ENCODE results near the gene C20orf144.
"Not testable (repeated sequence)": the region's sequence is repeated elsewhere in the genome, so short reads cannot be mapped to it uniquely, and the experiment has no call there.

C20orf144 gene

GRCh38 chr20:33694639-33695012 lies 32.5 kb downstream of the C20orf144 start:
- H3K27me3 ChIP-seq (replicated peaks in 2 of 5; ENCODE audit: control insufficient read depth in 4 of 5, insufficient read depth in 5 of 5, low read length in 4 of 5) = no peaks in the 10 kb centered on the region
- 98% methylated on average over 4 of the region's 6 CpGs for WGBS (ENCODE audit: insufficient coverage)
- DNase-seq = no peak
- CTCF ChIA-PET = no interaction called here
- peaks cover 0 to 7% (median 6%) of the 10 kb centered on the region in 4 experiments for H3K4me1 ChIP-seq (ENCODE audit: control extremely low read depth in 1 of 4, control insufficient read depth in 4 of 4, insufficient read depth in 4 of 4, low read length in 3 of 4)
- POLR2A ChIA-PET = interaction anchor here (0.7 kb wide), 1 partner anchor 442 kb away, joined by 4 read pairs; no protein-coding TSS in a partner anchor
- H3K9me3 ChIP-seq (ENCODE audit: control extremely low read depth in 1 of 5, control insufficient read depth in 4 of 5, insufficient read depth in 2 of 5, low read depth in 1 of 5, low read length in 4 of 5) = no peaks in the 10 kb centered on the region
- H3K36me3 ChIP-seq (ENCODE audit: control insufficient read depth in 4 of 4, insufficient read depth in 4 of 4, low read length in 3 of 4) = no peaks in the 10 kb centered on the region
- H3K27ac ChIP-seq (ENCODE audit: insufficient read depth in 1 of 2, low read depth in 1 of 2, low read length in 2 of 2, poor library complexity in 1 of 2, severe bottlenecking in 2 of 2) = no peak overlapping the region
- no peak overlapping the region for H3K4me3 ChIP-seq (ENCODE audit: control insufficient read depth in 1 of 7, extremely low read depth in 1 of 7, insufficient read depth in 4 of 7, low read depth in 2 of 7, low read length in 6 of 7)

- ChIA-PET POLR2A (no interaction called here), CTCF (no interaction called here)
- Histone ChIP-seq H3K27ac (ENCODE audit: insufficient read depth in 1 of 2, low read depth in 1 of 2, low read length in 2 of 2, poor library complexity in 1 of 2, severe bottlenecking in 2 of 2) (no peak overlapping the region), H3K4me1 (ENCODE audit: control extremely low read depth in 1 of 4, control insufficient read depth in 4 of 4, insufficient read depth in 4 of 4, low read length in 3 of 4) (no peaks in the 10 kb centered on the region), H3K27me3 (replicated peaks in 2 of 5; ENCODE audit: control insufficient read depth in 4 of 5, insufficient read depth in 5 of 5, low read length in 4 of 5) (no peaks in the 10 kb centered on the region), H3K9me3 (ENCODE audit: control extremely low read depth in 1 of 5, control insufficient read depth in 4 of 5, insufficient read depth in 2 of 5, low read depth in 1 of 5, low read length in 4 of 5) (no peaks in the 10 kb centered on the region), H3K36me3 (ENCODE audit: control insufficient read depth in 4 of 4, insufficient read depth in 4 of 4, low read length in 3 of 4) (no peaks in the 10 kb centered on the region), H3K4me3 (ENCODE audit: control insufficient read depth in 1 of 7, extremely low read depth in 1 of 7, insufficient read depth in 4 of 7, low read depth in 2 of 7, low read length in 6 of 7) (no peak overlapping the region)
- no peak for DNase-seq
- WGBS (ENCODE audit: insufficient coverage) = 100% methylated on average over 2 of the region's 4 CpGs
Observed at GRCh38 chr20:33696448-33696847, 34.3 kb downstream of the C20orf144 start.

GRCh38 chr20:33697129-33697528 lies 35.0 kb downstream of the C20orf144 start:
- no peak overlapping the region for H3K4me3 ChIP-seq (ENCODE audit: control insufficient read depth in 1 of 7, extremely low read depth in 1 of 7, insufficient read depth in 4 of 7, low read depth in 2 of 7, low read length in 6 of 7)
- DNase-seq = no peak
- no peaks in the 10 kb centered on the region for H3K4me1 ChIP-seq (ENCODE audit: control extremely low read depth in 1 of 4, control insufficient read depth in 4 of 4, insufficient read depth in 4 of 4, low read length in 3 of 4)
- no peaks in the 10 kb centered on the region for H3K9me3 ChIP-seq (ENCODE audit: control extremely low read depth in 1 of 5, control insufficient read depth in 4 of 5, insufficient read depth in 2 of 5, low read depth in 1 of 5, low read length in 4 of 5)
- H3K27me3 ChIP-seq (replicated peaks in 2 of 5; ENCODE audit: control insufficient read depth in 4 of 5, insufficient read depth in 5 of 5, low read length in 4 of 5) = no peaks in the 10 kb centered on the region
- ChIA-PET POLR2A (interaction anchor here (0.7 kb wide), 1 partner anchor 10 kb away, joined by 3 read pairs; no protein-coding TSS in a partner anchor), CTCF (no interaction called here)
- no peaks in the 10 kb centered on the region for H3K36me3 ChIP-seq (ENCODE audit: control insufficient read depth in 4 of 4, insufficient read depth in 4 of 4, low read length in 3 of 4)
- 93% methylated on average over 7 of the region's 8 CpGs for WGBS (ENCODE audit: insufficient coverage)
- H3K27ac ChIP-seq (ENCODE audit: insufficient read depth in 1 of 2, low read depth in 1 of 2, low read length in 2 of 2, poor library complexity in 1 of 2, severe bottlenecking in 2 of 2) = no peak overlapping the region

GRCh38 chr20:33698966-33699365 lies 36.8 kb downstream of the C20orf144 start:
- CTCF ChIA-PET; DNase-seq; H3K4me3 ChIP-seq (ENCODE audit: control insufficient read depth in 1 of 7, extremely low read depth in 1 of 7, insufficient read depth in 4 of 7, low read depth in 2 of 7, low read length in 6 of 7); H3K9me3 ChIP-seq (ENCODE audit: control extremely low read depth in 1 of 5, control insufficient read depth in 4 of 5, insufficient read depth in 2 of 5, low read depth in 1 of 5, low read length in 4 of 5); H3K27me3 ChIP-seq (replicated peaks in 2 of 5; ENCODE audit: control insufficient read depth in 4 of 5, insufficient read depth in 5 of 5, low read length in 4 of 5); H3K4me1 ChIP-seq (ENCODE audit: control extremely low read depth in 1 of 4, control insufficient read depth in 4 of 4, insufficient read depth in 4 of 4, low read length in 3 of 4); H3K27ac ChIP-seq (ENCODE audit: insufficient read depth in 1 of 2, low read depth in 1 of 2, low read length in 2 of 2, poor library complexity in 1 of 2, severe bottlenecking in 2 of 2); POLR2A ChIA-PET; H3K36me3 ChIP-seq (ENCODE audit: control insufficient read depth in 4 of 4, insufficient read depth in 4 of 4, low read length in 3 of 4): not testable (repeated sequence)
- 95% methylated on average over 6 of the region's 27 CpGs for WGBS (ENCODE audit: insufficient coverage)

- CTCF ChIA-PET; H3K4me3 ChIP-seq (ENCODE audit: control insufficient read depth in 1 of 7, extremely low read depth in 1 of 7, insufficient read depth in 4 of 7, low read depth in 2 of 7, low read length in 6 of 7); H3K9me3 ChIP-seq (ENCODE audit: control extremely low read depth in 1 of 5, control insufficient read depth in 4 of 5, insufficient read depth in 2 of 5, low read depth in 1 of 5, low read length in 4 of 5); H3K36me3 ChIP-seq (ENCODE audit: control insufficient read depth in 4 of 4, insufficient read depth in 4 of 4, low read length in 3 of 4); H3K27ac ChIP-seq (ENCODE audit: insufficient read depth in 1 of 2, low read depth in 1 of 2, low read length in 2 of 2, poor library complexity in 1 of 2, severe bottlenecking in 2 of 2); POLR2A ChIA-PET; H3K27me3 ChIP-seq (replicated peaks in 2 of 5; ENCODE audit: control insufficient read depth in 4 of 5, insufficient read depth in 5 of 5, low read length in 4 of 5); DNase-seq; H3K4me1 ChIP-seq (ENCODE audit: control extremely low read depth in 1 of 4, control insufficient read depth in 4 of 4, insufficient read depth in 4 of 4, low read length in 3 of 4): not testable (repeated sequence)
- 97% methylated on average over 26 of the region's 45 CpGs for WGBS (ENCODE audit: insufficient coverage)
Observed at GRCh38 chr20:33700696-33701441, 38.7 kb downstream of the C20orf144 start.

- no peaks in the 10 kb centered on the region for H3K27me3 ChIP-seq (replicated peaks in 2 of 5; ENCODE audit: control insufficient read depth in 4 of 5, insufficient read depth in 5 of 5, low read length in 4 of 5)
- H3K4me1 ChIP-seq (ENCODE audit: control extremely low read depth in 1 of 4, control insufficient read depth in 4 of 4, insufficient read depth in 4 of 4, low read length in 3 of 4) = no peaks in the 10 kb centered on the region
- CTCF ChIA-PET = no interaction called here
- WGBS (ENCODE audit: insufficient coverage) = 100% methylated on average over 17 of the region's 27 CpGs
- DNase-seq = no peak
- H3K27ac ChIP-seq (ENCODE audit: insufficient read depth in 1 of 2, low read depth in 1 of 2, low read length in 2 of 2, poor library complexity in 1 of 2, severe bottlenecking in 2 of 2) = no peak overlapping the region
- POLR2A ChIA-PET = no interaction called here
- no peaks in the 10 kb centered on the region for H3K9me3 ChIP-seq (ENCODE audit: control extremely low read depth in 1 of 5, control insufficient read depth in 4 of 5, insufficient read depth in 2 of 5, low read depth in 1 of 5, low read length in 4 of 5)
- H3K36me3 ChIP-seq (ENCODE audit: control insufficient read depth in 4 of 4, insufficient read depth in 4 of 4, low read length in 3 of 4) = peaks cover 0 to 7% (median 2%) of the 10 kb centered on the region in 4 experiments
- H3K4me3 ChIP-seq (ENCODE audit: control insufficient read depth in 1 of 7, extremely low read depth in 1 of 7, insufficient read depth in 4 of 7, low read depth in 2 of 7, low read length in 6 of 7) = no peak overlapping the region
Observed at GRCh38 chr20:33701629-33702450, 39.7 kb downstream of the C20orf144 start.

GRCh38 chr20:33702861-33703260 lies 40.7 kb downstream of the C20orf144 start:
- ChIA-PET POLR2A (no interaction called here), CTCF (no interaction called here)
- peak in 1 of 3 donors; percentile 15 for DNase-seq
- Histone ChIP-seq H3K27ac (ENCODE audit: insufficient read depth in 1 of 2, low read depth in 1 of 2, low read length in 2 of 2, poor library complexity in 1 of 2, severe bottlenecking in 2 of 2) (no peak overlapping the region), H3K4me1 (ENCODE audit: control extremely low read depth in 1 of 4, control insufficient read depth in 4 of 4, insufficient read depth in 4 of 4, low read length in 3 of 4) (no peaks in the 10 kb centered on the region), H3K36me3 (ENCODE audit: control insufficient read depth in 4 of 4, insufficient read depth in 4 of 4, low read length in 3 of 4) (peaks cover 0 to 13% (median 8%) of the 10 kb centered on the region in 4 experiments), H3K9me3 (ENCODE audit: control extremely low read depth in 1 of 5, control insufficient read depth in 4 of 5, insufficient read depth in 2 of 5, low read depth in 1 of 5, low read length in 4 of 5) (no peaks in the 10 kb centered on the region), H3K27me3 (replicated peaks in 2 of 5; ENCODE audit: control insufficient read depth in 4 of 5, insufficient read depth in 5 of 5, low read length in 4 of 5) (no peaks in the 10 kb centered on the region), H3K4me3 (ENCODE audit: control insufficient read depth in 1 of 7, extremely low read depth in 1 of 7, insufficient read depth in 4 of 7, low read depth in 2 of 7, low read length in 6 of 7) (no peak overlapping the region)
- 88% methylated on average over 5 of the region's 5 CpGs for WGBS (ENCODE audit: insufficient coverage)

Measured in common myeloid progenitor, CD34-positive (primary cell).